ENCODE measurements around the gene SRSF9. TPM values are rescaled to one million over a fixed set of nuclear protein-coding genes. Genes with fewer than 3 reads are reported as not detected.

Gene SRSF9
- total RNA-seq, 1 experiment from 2014 or later, result 302 TPM

DNA sequence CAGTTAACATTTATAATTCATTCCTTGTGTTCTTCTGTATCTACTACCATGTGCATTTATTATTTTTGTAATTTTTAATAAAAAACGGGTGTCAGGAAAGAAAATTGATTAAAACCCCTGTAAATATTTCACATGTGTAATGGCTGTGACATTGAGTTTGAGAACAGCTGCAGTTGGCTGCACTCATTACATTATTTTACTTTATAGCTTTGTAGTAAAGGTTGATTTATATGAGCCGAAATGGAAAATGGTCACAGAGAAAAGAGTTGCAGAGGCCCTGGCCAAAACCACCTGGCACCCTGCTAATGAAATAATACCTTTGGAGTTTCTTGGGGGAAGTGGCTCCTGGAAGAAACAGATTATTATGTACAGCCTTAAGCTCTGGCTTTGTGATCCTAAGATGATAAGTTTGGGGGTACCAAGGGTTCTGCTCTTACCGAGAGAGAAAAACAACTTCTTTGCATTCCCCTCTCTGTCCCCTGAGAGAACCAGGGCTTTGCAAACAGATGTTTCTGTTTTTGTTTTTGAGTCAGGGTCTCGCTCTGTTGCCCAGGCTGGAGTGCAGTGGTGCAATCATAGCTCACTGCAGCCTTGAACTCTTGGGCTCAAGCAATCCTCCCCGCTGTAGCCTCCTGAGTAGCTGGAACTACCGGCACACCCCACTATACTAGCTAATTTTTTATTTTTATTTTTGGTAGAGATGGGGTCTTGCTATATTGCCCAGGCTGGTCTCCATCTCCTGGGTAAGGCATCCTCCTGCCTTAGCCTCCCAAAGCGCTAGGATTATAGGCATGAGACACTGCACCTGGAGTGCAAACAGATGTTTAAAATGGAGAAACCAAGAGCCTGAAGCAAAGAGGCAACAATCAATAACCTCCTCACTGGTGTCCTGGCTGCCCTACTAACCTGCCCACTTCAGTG is 16.7 kb upstream of the SRSF9 start:
- Histone ChIP-seq H2BK20ac (ENCODE audit: low read depth, low read length, poor library complexity, severe bottlenecking) (no peak overlapping the region), H4K5ac (ENCODE audit: insufficient read length, low read depth, low read length) (no peak overlapping the region), H3K23ac (ENCODE audit: insufficient read length, low read depth, low read length) (no peak overlapping the region), H3K79me2 (ENCODE audit: insufficient read depth, low read length) (no peaks in the 10 kb centered on the region), H3K9ac (ENCODE audit: extremely low read depth, insufficient read length, low read length) (no peak overlapping the region), H2AFZ (ENCODE audit: low read length) (no peak overlapping the region), H3K4ac (ENCODE audit: low read depth, low read length) (no peak overlapping the region), H2AK5ac (ENCODE audit: insufficient read length, low read length) (no peak overlapping the region), H3K9me3 (ENCODE audit: control insufficient read depth, low read depth, low read length) (no peaks in the 10 kb centered on the region), H2BK15ac (ENCODE audit: low read depth, low read length) (no peak overlapping the region), H4K20me1 (ENCODE audit: control insufficient read depth, insufficient read depth, insufficient read length) (no peaks in the 10 kb centered on the region), H3K18ac (ENCODE audit: insufficient read length, low read depth, low read length) (no peak overlapping the region), H3K14ac (ENCODE audit: insufficient read depth, low read length) (no peak overlapping the region), H3K27ac (ENCODE audit: insufficient read length, low read depth, low read length) (no peak overlapping the region), H3K56ac (ENCODE audit: insufficient read length, low read depth, low read length) (no peak overlapping the region), H2BK5ac (ENCODE audit: insufficient read length, low read length) (no peak overlapping the region), H4K8ac (replicated peaks; ENCODE audit: insufficient read length, low read depth, low read length) (no peak overlapping the region), H3K23me2 (ENCODE audit: insufficient read length, low read depth, low read length, poor library complexity, severe bottlenecking) (no peaks in the 10 kb centered on the region), H2BK12ac (ENCODE audit: insufficient read length, low read depth, low read length) (no peak overlapping the region), H2BK120ac (ENCODE audit: low read depth, low read length, poor library complexity, severe bottlenecking) (no peak overlapping the region), H4K91ac (ENCODE audit: insufficient read length, low read depth, low read length) (no peak overlapping the region), H3T11ph (ENCODE audit: low read length) (no peak overlapping the region), H3K4me1 (ENCODE audit: insufficient read depth, low read length) (no peaks in the 10 kb centered on the region), H3K79me1 (ENCODE audit: insufficient read depth, low read depth, low read length, poor library complexity, severe bottlenecking) (no peaks in the 10 kb centered on the region), H3K27me3 (ENCODE audit: insufficient read depth, low read length) (no peaks in the 10 kb centered on the region), H3K4me2 (ENCODE audit: insufficient read depth, insufficient read length, low read length) (no peak overlapping the region)
- TF ChIP-seq, protein P1, sequence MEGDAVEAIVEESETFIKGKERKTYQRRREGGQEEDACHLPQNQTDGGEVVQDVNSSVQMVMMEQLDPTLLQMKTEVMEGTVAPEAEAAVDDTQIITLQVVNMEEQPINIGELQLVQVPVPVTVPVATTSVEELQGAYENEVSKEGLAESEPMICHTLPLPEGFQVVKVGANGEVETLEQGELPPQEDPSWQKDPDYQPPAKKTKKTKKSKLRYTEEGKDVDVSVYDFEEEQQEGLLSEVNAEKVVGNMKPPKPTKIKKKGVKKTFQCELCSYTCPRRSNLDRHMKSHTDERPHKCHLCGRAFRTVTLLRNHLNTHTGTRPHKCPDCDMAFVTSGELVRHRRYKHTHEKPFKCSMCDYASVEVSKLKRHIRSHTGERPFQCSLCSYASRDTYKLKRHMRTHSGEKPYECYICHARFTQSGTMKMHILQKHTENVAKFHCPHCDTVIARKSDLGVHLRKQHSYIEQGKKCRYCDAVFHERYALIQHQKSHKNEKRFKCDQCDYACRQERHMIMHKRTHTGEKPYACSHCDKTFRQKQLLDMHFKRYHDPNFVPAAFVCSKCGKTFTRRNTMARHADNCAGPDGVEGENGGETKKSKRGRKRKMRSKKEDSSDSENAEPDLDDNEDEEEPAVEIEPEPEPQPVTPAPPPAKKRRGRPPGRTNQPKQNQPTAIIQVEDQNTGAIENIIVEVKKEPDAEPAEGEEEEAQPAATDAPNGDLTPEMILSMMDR (conservative IDR thresholded peaks at IDR 0.05), result no peak
- Mint-ChIP-seq H3K9me3 (no peaks in the 10 kb centered on the region), H3K4me1 (no peaks in the 10 kb centered on the region), H3K4me3 (no peak overlapping the region), H3K27ac (no peak overlapping the region; a peak in 1 of 7 replicates), H3K27me3 (ENCODE audit: low read depth) (no peaks in the 10 kb centered on the region), H3K36me3 (ENCODE audit: insufficient read depth in 1 of 3, low read depth in 3 of 3) (peaks cover 0 to 5% (median 2%) of the 10 kb centered on the region in 3 experiments; a peak in 6 of 7 replicates)
- no CpG with 5 or more reads among the region's 7 CpGs for WGBS (ENCODE audit: extremely low coverage, insufficient read length, low lambda C conversion rate)
- no peak for DNase-seq

All from H9 (cell line).